ENCODE measurements around the gene RING1. TPM values are rescaled to one million over a fixed set of nuclear protein-coding genes. Genes with fewer than 3 reads are reported as not detected.
"Not testable (repeated sequence)": the region's sequence is repeated elsewhere in the genome, so short reads cannot be mapped to it uniquely, and the experiment has no call there.

The RING1 gene
- total RNA-seq, 1 donor = 11.4 TPM

GRCh38 chr6:33217681-33218080 lies 9.4 kb downstream of the RING1 start:
- no peaks in the 10 kb centered on the region for H3K9me3 ChIP-seq (ENCODE audit: low read depth, low read length)

GRCh38 chr6:33226503-33227120 lies 18.3 kb downstream of the RING1 start:
- peaks cover 46% of the 10 kb centered on the region for H3K27me3 ChIP-seq (ENCODE audit: insufficient read depth, low read length)
- H3K4me3 ChIP-seq (ENCODE audit: low read length); H3K9me3 ChIP-seq (ENCODE audit: low read depth, low read length); H3K4me1 ChIP-seq (ENCODE audit: insufficient read depth, low read length): not testable (repeated sequence)

More at GRCh38 chr6:33217681-33218080, 9.4 kb downstream of the RING1 start:
- Histone ChIP-seq H3K4me3 (ENCODE audit: low read length) (no peak overlapping the region), H3K4me1 (ENCODE audit: insufficient read depth, low read length) (peaks cover 14% of the 10 kb centered on the region), H3K27me3 (ENCODE audit: insufficient read depth, low read length) (peaks cover 21% of the 10 kb centered on the region)

GRCh38 chr6:33235221-33235634 lies 26.9 kb downstream of the RING1 start:
- Histone ChIP-seq H3K4me3 (ENCODE audit: low read length) (no peak overlapping the region), H3K9me3 (ENCODE audit: low read depth, low read length) (no peaks in the 10 kb centered on the region), H3K27me3 (ENCODE audit: insufficient read depth, low read length) (peaks cover 2% of the 10 kb centered on the region), H3K4me1 (ENCODE audit: insufficient read depth, low read length) (no peaks in the 10 kb centered on the region)

- Histone ChIP-seq H3K4me3 (ENCODE audit: low read length) (no peak overlapping the region), H3K27me3 (ENCODE audit: insufficient read depth, low read length) (peaks cover 2% of the 10 kb centered on the region), H3K4me1 (ENCODE audit: insufficient read depth, low read length) (no peaks in the 10 kb centered on the region), H3K9me3 (ENCODE audit: low read depth, low read length) (no peaks in the 10 kb centered on the region)
Observed at GRCh38 chr6:33236328-33236727, 28.0 kb downstream of the RING1 start.

GRCh38 chr6:33236852-33237251 lies 28.6 kb downstream of the RING1 start:
- Histone ChIP-seq H3K9me3 (ENCODE audit: low read depth, low read length) (no peaks in the 10 kb centered on the region), H3K27me3 (ENCODE audit: insufficient read depth, low read length) (peaks cover 2% of the 10 kb centered on the region), H3K4me1 (ENCODE audit: insufficient read depth, low read length) (no peaks in the 10 kb centered on the region), H3K4me3 (ENCODE audit: low read length) (no peak overlapping the region)

- Histone ChIP-seq H3K9me3 (ENCODE audit: low read depth, low read length) (no peaks in the 10 kb centered on the region), H3K4me1 (ENCODE audit: insufficient read depth, low read length) (no peaks in the 10 kb centered on the region), H3K27me3 (ENCODE audit: insufficient read depth, low read length) (peaks cover 2% of the 10 kb centered on the region), H3K4me3 (ENCODE audit: low read length) (no peak overlapping the region)
Observed at GRCh38 chr6:33237741-33238140, 29.4 kb downstream of the RING1 start.

- Histone ChIP-seq H3K9me3 (ENCODE audit: low read depth, low read length) (no peaks in the 10 kb centered on the region), H3K27me3 (ENCODE audit: insufficient read depth, low read length) (no peaks in the 10 kb centered on the region), H3K4me1 (ENCODE audit: insufficient read depth, low read length) (no peaks in the 10 kb centered on the region), H3K4me3 (ENCODE audit: low read length) (no peak overlapping the region)
Observed at GRCh38 chr6:33241968-33242367, 33.7 kb downstream of the RING1 start.

- no peaks in the 10 kb centered on the region for H3K9me3 ChIP-seq (ENCODE audit: low read depth, low read length)
- H3K4me3 ChIP-seq (ENCODE audit: low read length) = no peak overlapping the region
- no peaks in the 10 kb centered on the region for H3K27me3 ChIP-seq (ENCODE audit: insufficient read depth, low read length)
- peaks cover 7% of the 10 kb centered on the region for H3K4me1 ChIP-seq (ENCODE audit: insufficient read depth, low read length)
Observed at GRCh38 chr6:33243476-33243875, 35.2 kb downstream of the RING1 start.

- Histone ChIP-seq H3K27me3 (ENCODE audit: insufficient read depth, low read length) (no peaks in the 10 kb centered on the region), H3K9me3 (ENCODE audit: low read depth, low read length) (no peaks in the 10 kb centered on the region), H3K4me3 (ENCODE audit: low read length) (peak overlapping the region; percentile 44), H3K4me1 (ENCODE audit: insufficient read depth, low read length) (peaks cover 28% of the 10 kb centered on the region)
Observed at GRCh38 chr6:33247977-33248642, 39.8 kb downstream of the RING1 start.

GRCh38 chr6:33248643-33248931 lies 40.3 kb downstream of the RING1 start:
- Histone ChIP-seq H3K27me3 (ENCODE audit: insufficient read depth, low read length) (no peaks in the 10 kb centered on the region), H3K4me1 (ENCODE audit: insufficient read depth, low read length) (peaks cover 28% of the 10 kb centered on the region), H3K4me3 (ENCODE audit: low read length) (peak overlapping the region; percentile 44), H3K9me3 (ENCODE audit: low read depth, low read length) (no peaks in the 10 kb centered on the region)

- peak overlapping the region; percentile 44 for H3K4me3 ChIP-seq (ENCODE audit: low read length)
- H3K27me3 ChIP-seq (ENCODE audit: insufficient read depth, low read length) = no peaks in the 10 kb centered on the region
- no peaks in the 10 kb centered on the region for H3K9me3 ChIP-seq (ENCODE audit: low read depth, low read length)
- peaks cover 28% of the 10 kb centered on the region for H3K4me1 ChIP-seq (ENCODE audit: insufficient read depth, low read length)
Observed at GRCh38 chr6:33248932-33249731, 40.8 kb downstream of the RING1 start.

GRCh38 chr6:33249732-33250630 lies 41.7 kb downstream of the RING1 start:
- H3K9me3 ChIP-seq (ENCODE audit: low read depth, low read length) = no peaks in the 10 kb centered on the region
- H3K4me1 ChIP-seq (ENCODE audit: insufficient read depth, low read length) = peaks cover 28% of the 10 kb centered on the region
- H3K4me3 ChIP-seq (ENCODE audit: low read length) = peak overlapping the region; percentile 44
- H3K27me3 ChIP-seq (ENCODE audit: insufficient read depth, low read length) = no peaks in the 10 kb centered on the region

- Histone ChIP-seq H3K4me3 (ENCODE audit: low read length) (no peak overlapping the region), H3K9me3 (ENCODE audit: low read depth, low read length) (no peaks in the 10 kb centered on the region), H3K27me3 (ENCODE audit: insufficient read depth, low read length) (no peaks in the 10 kb centered on the region), H3K4me1 (ENCODE audit: insufficient read depth, low read length) (peaks cover 28% of the 10 kb centered on the region)
Observed at GRCh38 chr6:33250731-33251130, 42.4 kb downstream of the RING1 start.

- Histone ChIP-seq H3K4me3 (ENCODE audit: low read length) (no peak overlapping the region), H3K4me1 (ENCODE audit: insufficient read depth, low read length) (peaks cover 28% of the 10 kb centered on the region), H3K27me3 (ENCODE audit: insufficient read depth, low read length) (no peaks in the 10 kb centered on the region), H3K9me3 (ENCODE audit: low read depth, low read length) (no peaks in the 10 kb centered on the region)
Observed at GRCh38 chr6:33251395-33252012, 43.2 kb downstream of the RING1 start.

Measured in mononuclear cell (primary cell).